Measurements from ENCODE around the gene ARSG.
"Not testable (repeated sequence)": the region's sequence is repeated elsewhere in the genome, so short reads cannot be mapped to it uniquely, and the experiment has no call there.

- not testable (repeated sequence) for TF ChIP-seq POLR2A, CTCF (IDR thresholded peaks at IDR 0.05)
Measured at GRCh38 chr17:68309066-68309670, 17.9 kb downstream of the ARSG start.
